SU-DHL-6 (cell line): ENCODE data around the gene NT5DC2.

ENCODE experiments used
- H2AFZ ChIP-seq: fragments of 200-600 bp; sonication (generic); 2 replicates; pipeline ENCODE4 v1.6.1; 2014; ENCODE audit warnings: low read depth, mild to moderate bottlenecking, moderate library complexity, mixed read lengths, antibody characterized with exemption, low read length; ENCODE audit not compliant: severe bottlenecking
- H3F3A ChIP-seq: fragments of 200-600 bp; shearing (Covaris generic); 2 replicates; pipeline ENCODE4 v1.6.0; 2016; ENCODE audit warnings: antibody characterized with exemption, mild to moderate bottlenecking; ENCODE audit not compliant: insufficient read depth
- H3K27ac ChIP-seq: fragments of 200-600 bp; sonication (generic); 2 replicates; pipeline ENCODE4 v1.5.1; 2016; ENCODE audit warnings: low read depth, mild to moderate bottlenecking, low read length, moderate library complexity, mixed read lengths
- H3K27me3 ChIP-seq: fragments of 200-600 bp; sonication (generic), shearing (Covaris generic); 2 replicates; pipeline ENCODE4 v1.6.0; 2014; ENCODE audit warnings: mild to moderate bottlenecking, low read length
- H3K36me3 ChIP-seq: fragments of 200-600 bp; sonication (generic); 2 replicates; pipeline ENCODE4 v1.6.1; 2014; ENCODE audit warnings: mild to moderate bottlenecking, low read length, mixed read lengths
- H3K4me2 ChIP-seq: fragments of 300-600, 200-600 bp; shearing (Covaris generic), sonication (generic); 2 replicates; pipeline ENCODE4 v1.6.0; 2014; ENCODE audit warnings: low read length, low read depth, mild to moderate bottlenecking; ENCODE audit not compliant: poor library complexity, severe bottlenecking
- H3K4me3 ChIP-seq: fragments of 200-600 bp; sonication (generic); 2 replicates; pipeline ENCODE4 v1.5.1; 2014; ENCODE audit warnings: antibody characterized with exemption, low read length, mild to moderate bottlenecking, mixed read lengths; ENCODE audit not compliant: insufficient read depth, poor library complexity, severe bottlenecking
- H3K79me2 ChIP-seq: fragments of 200-600 bp; sonication (generic); 2 replicates; pipeline ENCODE4 v1.6.1; 2014; ENCODE audit warnings: mild to moderate bottlenecking, low read length, moderate library complexity; ENCODE audit not compliant: insufficient read depth
- H3K9ac ChIP-seq: fragments of 200-600 bp; sonication (generic); 2 replicates; pipeline ENCODE4 v1.7.0; 2014; ENCODE audit warnings: mild to moderate bottlenecking, low read length
- H3K9me2 ChIP-seq: fragments of 200-600 bp; sonication (generic); replicated peaks from 2 replicates; pipeline ENCODE4 v1.6.1; 2014; ENCODE audit warnings: low read length; ENCODE audit not compliant: insufficient read depth
- H3K9me3 ChIP-seq: fragments of 200-600 bp; sonication (generic); 2 replicates; pipeline ENCODE4 v1.6.1; 2014; ENCODE audit warnings: low read length, mixed read lengths; ENCODE audit not compliant: insufficient read depth
- H4K20me1 ChIP-seq: fragments of 200-600 bp; sonication (generic); 2 replicates; pipeline ENCODE4 v1.6.1; 2014; ENCODE audit warnings: low read depth, mild to moderate bottlenecking, antibody characterized with exemption, low read length, moderate library complexity, mixed read lengths
- EZH2phosphoT487 ChIP-seq: fragments of 200-600 bp; sonication (generic), shearing (Covaris generic); conservative IDR thresholded peaks from 2 replicates; pipeline ENCODE4 v1.6.1; 2018; ENCODE audit warnings: mild to moderate bottlenecking, antibody characterized with exemption, low read length, moderate library complexity, mixed read lengths
- TF ChIP-seq, protein P1 (sequence below): fragments of 200-600 bp; sonication (generic); IDR thresholded peaks from one replicate; pipeline ENCODE4 v1.5.1; 2017; ENCODE audit warnings: antibody characterized with exemption, mild to moderate bottlenecking, low read length, moderate library complexity; ENCODE audit not compliant: insufficient read depth, poor library complexity, severe bottlenecking

NT5DC2 gene

DNA sequence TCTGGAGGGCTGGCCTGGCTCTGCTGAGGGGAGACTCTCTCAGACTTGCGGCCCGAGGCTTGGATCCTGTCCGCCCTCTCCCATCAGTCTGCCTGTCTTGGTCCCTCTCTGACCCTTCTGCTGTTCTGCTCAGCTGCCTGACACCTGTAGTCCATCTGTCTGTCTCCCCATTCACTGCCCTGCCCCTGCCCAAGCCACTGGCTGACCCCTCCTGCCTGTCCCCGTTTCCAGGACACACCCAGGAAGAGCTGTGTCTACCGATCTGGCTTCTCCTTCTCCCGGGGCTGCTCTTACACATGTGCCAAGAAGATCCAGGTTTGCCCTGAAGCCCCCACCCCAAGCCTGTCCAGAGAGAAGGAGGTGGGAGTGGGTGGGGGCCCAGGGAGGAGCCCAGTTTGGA, 18.5 kb downstream of the NT5DC2 start:
- no peaks in the 10 kb centered on the region for H3K9me2 ChIP-seq
- H3K4me2 ChIP-seq = no peak overlapping the region
- H3K27me3 ChIP-seq = no peaks in the 10 kb centered on the region
- no peaks in the 10 kb centered on the region for H3K36me3 ChIP-seq
- no peaks in the 10 kb centered on the region for H3K9me3 ChIP-seq
- no peaks in the 10 kb centered on the region for H3F3A ChIP-seq
- no peak overlapping the region for H3K27ac ChIP-seq
- H3K79me2 ChIP-seq = no peaks in the 10 kb centered on the region
- no peak overlapping the region for H3K9ac ChIP-seq
- H4K20me1 ChIP-seq = no peaks in the 10 kb centered on the region
- TF ChIP-seq EZH2phosphoT487 = no peak
- TF ChIP-seq, protein P1, sequence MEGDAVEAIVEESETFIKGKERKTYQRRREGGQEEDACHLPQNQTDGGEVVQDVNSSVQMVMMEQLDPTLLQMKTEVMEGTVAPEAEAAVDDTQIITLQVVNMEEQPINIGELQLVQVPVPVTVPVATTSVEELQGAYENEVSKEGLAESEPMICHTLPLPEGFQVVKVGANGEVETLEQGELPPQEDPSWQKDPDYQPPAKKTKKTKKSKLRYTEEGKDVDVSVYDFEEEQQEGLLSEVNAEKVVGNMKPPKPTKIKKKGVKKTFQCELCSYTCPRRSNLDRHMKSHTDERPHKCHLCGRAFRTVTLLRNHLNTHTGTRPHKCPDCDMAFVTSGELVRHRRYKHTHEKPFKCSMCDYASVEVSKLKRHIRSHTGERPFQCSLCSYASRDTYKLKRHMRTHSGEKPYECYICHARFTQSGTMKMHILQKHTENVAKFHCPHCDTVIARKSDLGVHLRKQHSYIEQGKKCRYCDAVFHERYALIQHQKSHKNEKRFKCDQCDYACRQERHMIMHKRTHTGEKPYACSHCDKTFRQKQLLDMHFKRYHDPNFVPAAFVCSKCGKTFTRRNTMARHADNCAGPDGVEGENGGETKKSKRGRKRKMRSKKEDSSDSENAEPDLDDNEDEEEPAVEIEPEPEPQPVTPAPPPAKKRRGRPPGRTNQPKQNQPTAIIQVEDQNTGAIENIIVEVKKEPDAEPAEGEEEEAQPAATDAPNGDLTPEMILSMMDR = no peak
- H2AFZ ChIP-seq = no peak overlapping the region
- H3K4me3 ChIP-seq = no peak overlapping the region

DNA sequence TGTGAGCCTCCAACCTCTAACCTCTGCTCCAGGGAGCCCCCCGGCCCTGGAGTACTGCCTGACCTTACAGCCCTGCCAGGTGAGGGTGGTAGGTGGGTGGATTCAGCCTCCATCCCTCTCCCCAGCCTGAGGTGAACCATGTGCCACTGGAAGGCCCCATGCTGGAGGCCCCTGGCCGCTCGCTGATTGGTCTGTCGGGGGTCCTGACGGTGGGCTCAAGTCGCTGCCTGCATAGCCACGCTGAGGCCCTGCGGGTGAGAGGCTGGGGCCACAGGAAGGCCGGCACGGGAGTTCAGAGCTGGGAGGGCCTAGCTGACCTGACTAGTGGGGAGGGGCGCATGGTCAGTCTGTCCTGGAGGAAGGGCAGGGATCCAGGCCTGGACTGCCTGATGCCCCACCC, 19.1 kb downstream of the NT5DC2 start:
- H3K27me3 ChIP-seq = no peaks in the 10 kb centered on the region
- H3K79me2 ChIP-seq = no peaks in the 10 kb centered on the region
- no peaks in the 10 kb centered on the region for H3F3A ChIP-seq
- no peak overlapping the region for H3K4me2 ChIP-seq
- no peaks in the 10 kb centered on the region for H4K20me1 ChIP-seq
- no peaks in the 10 kb centered on the region for H3K9me2 ChIP-seq
- no peaks in the 10 kb centered on the region for H3K9me3 ChIP-seq
- TF ChIP-seq, protein P1 = no peak
- TF ChIP-seq EZH2phosphoT487 = no peak
- H3K9ac ChIP-seq = no peak overlapping the region
- H3K36me3 ChIP-seq = no peaks in the 10 kb centered on the region
- H3K4me3 ChIP-seq = no peak overlapping the region
- no peak overlapping the region for H3K27ac ChIP-seq
- no peak overlapping the region for H2AFZ ChIP-seq

DNA sequence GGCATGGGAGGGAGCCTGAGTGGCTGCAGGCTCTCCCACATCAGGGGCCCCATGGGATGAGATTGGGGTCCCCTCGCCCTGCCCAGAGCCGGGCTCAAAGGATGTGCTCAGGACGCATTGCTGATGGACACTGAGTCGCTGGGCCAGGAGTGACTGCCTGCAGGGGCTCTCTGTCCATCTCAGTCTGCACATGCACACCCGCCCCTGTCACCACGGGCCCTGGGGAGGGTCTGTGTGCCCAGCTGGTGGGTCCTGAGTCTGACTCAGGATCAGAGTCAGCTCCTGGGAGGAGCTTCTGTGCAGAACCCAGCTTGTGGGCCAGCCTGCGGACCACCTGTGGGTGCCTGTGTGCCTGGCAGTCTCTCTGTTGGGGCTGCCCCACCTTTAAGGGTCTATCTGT, 20.4 kb downstream of the NT5DC2 start:
- no peaks in the 10 kb centered on the region for H3K9me2 ChIP-seq
- no peak overlapping the region for H3K4me2 ChIP-seq
- no peaks in the 10 kb centered on the region for H3F3A ChIP-seq
- TF ChIP-seq, protein P1 = no peak
- TF ChIP-seq EZH2phosphoT487 = no peak
- no peaks in the 10 kb centered on the region for H3K9me3 ChIP-seq
- H3K9ac ChIP-seq = no peak overlapping the region
- H3K36me3 ChIP-seq = no peaks in the 10 kb centered on the region
- H3K4me3 ChIP-seq = no peak overlapping the region
- H2AFZ ChIP-seq = no peak overlapping the region
- no peaks in the 10 kb centered on the region for H3K27me3 ChIP-seq
- no peak overlapping the region for H3K27ac ChIP-seq
- H4K20me1 ChIP-seq = no peaks in the 10 kb centered on the region
- H3K79me2 ChIP-seq = no peaks in the 10 kb centered on the region

DNA sequence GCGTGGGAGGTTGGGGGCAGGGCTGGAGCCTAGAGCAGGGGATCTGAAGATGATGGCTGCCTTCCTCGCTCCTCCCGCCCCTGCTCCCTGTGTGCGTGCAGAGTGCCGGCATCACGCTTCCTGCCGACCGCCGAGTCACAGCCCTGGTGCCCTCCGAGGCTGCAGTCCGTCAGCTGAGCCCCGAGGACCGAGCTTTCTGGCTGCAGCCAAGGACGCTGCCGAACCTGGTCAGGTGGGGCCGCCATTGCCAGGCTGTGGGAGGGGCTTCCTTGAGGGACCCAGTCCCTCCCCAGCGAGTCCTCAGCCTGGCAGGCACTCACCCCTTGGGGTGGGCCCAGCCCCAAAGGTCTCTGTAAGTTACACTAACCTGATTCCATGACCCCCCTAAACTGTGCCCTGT, 20.9 kb downstream of the NT5DC2 start:
- Histone ChIP-seq H3K9ac (no peak overlapping the region), H3K9me2 (no peaks in the 10 kb centered on the region), H3F3A (no peaks in the 10 kb centered on the region), H3K4me3 (no peak overlapping the region), H3K4me2 (no peak overlapping the region), H3K27ac (no peak overlapping the region), H3K36me3 (no peaks in the 10 kb centered on the region), H3K9me3 (no peaks in the 10 kb centered on the region), H3K27me3 (no peaks in the 10 kb centered on the region), H4K20me1 (no peaks in the 10 kb centered on the region), H3K79me2 (no peaks in the 10 kb centered on the region), H2AFZ (no peak overlapping the region)
- TF ChIP-seq, protein P1 = no peak
- no peak for TF ChIP-seq EZH2phosphoT487
